ENCODE results near the gene MBD3L4.
A peak's percentile ranks its signal among the peaks of the same experiment; 100 is the strongest.
"Not testable (repeated sequence)": the region's sequence is repeated elsewhere in the genome, so short reads cannot be mapped to it uniquely, and the experiment has no call there.

MBD3L4 gene

GRCh38 chr19:7040079-7040478 lies at the start of gene MBD3L4:
Gene MBD3L4 (minus strand): TSS chr19:7040179. CDS start chr19:7040144, 35 bp downstream.
- not testable (repeated sequence) for DNase-seq (ENCODE audit: low read depth)

- no peak for DNase-seq (ENCODE audit: low read depth)
Measured at GRCh38 chr19:7088999-7089398, 49.0 kb upstream of the MBD3L4 start.

GRCh38 chr19:7083076-7083956 lies 43.3 kb upstream of the MBD3L4 start:
- no peak for DNase-seq (ENCODE audit: low read depth)

GRCh38 chr19:7078008-7078407 lies 38.0 kb upstream of the MBD3L4 start:
- no peak for DNase-seq (ENCODE audit: low read depth)

GRCh38 chr19:7076151-7076550 lies 36.2 kb upstream of the MBD3L4 start:
- no peak for DNase-seq (ENCODE audit: low read depth)

GRCh38 chr19:7074705-7075282 lies 34.8 kb upstream of the MBD3L4 start:
- no peak for DNase-seq (ENCODE audit: low read depth)

GRCh38 chr19:7072541-7072940 lies 32.6 kb upstream of the MBD3L4 start:
- DNase-seq (ENCODE audit: low read depth) = no peak

- DNase-seq (ENCODE audit: low read depth) = no peak
Measured at GRCh38 chr19:7069904-7070226, 29.9 kb upstream of the MBD3L4 start.

GRCh38 chr19:7069042-7069903 lies 29.3 kb upstream of the MBD3L4 start, which contains the start of gene ZNF557:
Gene ZNF557 (plus strand): TSS chr19:7069703. CDS start chr19:7075075, 5,372 bp downstream.
- peak; percentile 98 for DNase-seq (ENCODE audit: low read depth)

GRCh38 chr19:7068599-7068998 lies 28.6 kb upstream of the MBD3L4 start:
- DNase-seq (ENCODE audit: low read depth) = no peak

GRCh38 chr19:7067716-7068115 lies 27.7 kb upstream of the MBD3L4 start:
- DNase-seq (ENCODE audit: low read depth) = no peak

- DNase-seq (ENCODE audit: low read depth) = not testable (repeated sequence)
Measured at GRCh38 chr19:7067122-7067521, 27.1 kb upstream of the MBD3L4 start.

- no peak for DNase-seq (ENCODE audit: low read depth)
Measured at GRCh38 chr19:7063764-7064418, 23.9 kb upstream of the MBD3L4 start.

GRCh38 chr19:7063339-7063738 lies 23.4 kb upstream of the MBD3L4 start:
- no peak for DNase-seq (ENCODE audit: low read depth)

- not testable (repeated sequence) for DNase-seq (ENCODE audit: low read depth)
Measured at GRCh38 chr19:7059977-7060376, 20.0 kb upstream of the MBD3L4 start.

GRCh38 chr19:7058576-7058975 lies 18.6 kb upstream of the MBD3L4 start, which contains the start of gene MBD3L3:
Gene MBD3L3 (minus strand): TSS chr19:7058676. CDS start chr19:7058605, 71 bp downstream.
- DNase-seq (ENCODE audit: low read depth) = not testable (repeated sequence)

GRCh38 chr19:7056371-7056770 lies 16.4 kb upstream of the MBD3L4 start:
- not testable (repeated sequence) for DNase-seq (ENCODE audit: low read depth)

- not testable (repeated sequence) for DNase-seq (ENCODE audit: low read depth)
Measured at GRCh38 chr19:7055679-7056078, 15.7 kb upstream of the MBD3L4 start.

- DNase-seq (ENCODE audit: low read depth) = not testable (repeated sequence)
Measured at GRCh38 chr19:7054635-7055368, 14.8 kb upstream of the MBD3L4 start.

GRCh38 chr19:7052896-7053295 lies 12.9 kb upstream of the MBD3L4 start:
- DNase-seq (ENCODE audit: low read depth) = not testable (repeated sequence)

- DNase-seq (ENCODE audit: low read depth) = not testable (repeated sequence)
Measured at GRCh38 chr19:7051421-7051820, 11.4 kb upstream of the MBD3L4 start.
